Caki2 (cell line): Measurements from ENCODE around the gene PWWP2B. TPM values are rescaled to one million over a fixed set of nuclear protein-coding genes. Genes with fewer than 3 reads are reported as not detected.

ENCODE experiments used
- DNase-seq: peaks from one replicate; pipeline ENCODE4 v3.0.0-alpha.2; 2015; ENCODE audit warnings: low read depth
- in situ Hi-C: cut with HindIII; loops from 2 replicates; pipeline ENCODE4 v1.10.0; 2016; ENCODE audit warnings: low sequenced_read_pairs, low pct_unique_long_range_greater_than_20kb, mixed read lengths
- total RNA-seq: library from RNA; depleted of rRNA; stranded (reverse); fragments of >200 nt; shearing (Covaris generic); gene quantifications from 2 replicates; pipeline ENCODE4 v1.2.3, GENCODE V29; 2014; ENCODE audit warnings: low replicate concordance; rRNA removed

Gene PWWP2B
- total RNA-seq, 1 experiment from 2014 or later, result 14.8 TPM

- no peak for DNase-seq
- in situ Hi-C loops, result no loop called here
These were observed 69.8 kb downstream of the PWWP2B start for GRCh38 chr10:132466520-132467463.

Other genes with a start within 250 kb of the PWWP2B start
- 0.14 TPM in 1 of 2 replicates, not detected in the other for gene DPYSL4, start 210.3 kb upstream of the PWWP2B start, total RNA-seq
- gene STK32C, start 89.2 kb upstream of the PWWP2B start, total RNA-seq, result 22.5 and 47.3 TPM in 2 replicates
- gene LRRC27, start 65.0 kb upstream of the PWWP2B start, total RNA-seq, result 12.7 and 13.6 TPM in 2 replicates
- 21.2 and 47.5 TPM in 2 replicates for gene INPP5A, start 140.6 kb downstream of the PWWP2B start, total RNA-seq